Mesendoderm (in vitro differentiated cells): Measurements from ENCODE around the gene ZNF503.

Source experiments
- DNase-seq: peaks from one replicate; pipeline ENCODE4 v3.0.0; 2013
- H2AK5ac ChIP-seq: 2 replicates; pipeline ENCODE4 v1.6.1; 2013; ENCODE audit warnings: low read length, inconsistent platforms
- H2BK120ac ChIP-seq: 2 replicates; pipeline ENCODE4 v1.6.1; 2013; ENCODE audit warnings: low read depth, mild to moderate bottlenecking, low read length, moderate library complexity, mixed read lengths
- H2BK15ac ChIP-seq: replicated peaks from 2 replicates; pipeline ENCODE4 v1.6.1; 2013; ENCODE audit warnings: low read depth, mild to moderate bottlenecking, moderate library complexity
- H2BK5ac ChIP-seq: 2 replicates; pipeline ENCODE4 v1.6.1; 2013; ENCODE audit warnings: low read length, inconsistent platforms
- H3K18ac ChIP-seq: 2 replicates; pipeline ENCODE4 v1.6.1; 2013; ENCODE audit warnings: mild to moderate bottlenecking, low read length, mixed read lengths
- H3K23ac ChIP-seq: one replicate; pipeline ENCODE4 v1.6.1; 2013; ENCODE audit warnings: low read length
- H3K27ac ChIP-seq: 2 replicates; pipeline ENCODE4 v1.5.1; 2013; ENCODE audit warnings: low read depth, mild to moderate bottlenecking, inconsistent platforms, low read length, moderate library complexity
- H3K27me3 ChIP-seq: 2 replicates; pipeline ENCODE4 v1.6.1; 2013; ENCODE audit warnings: low read length, control low read depth, mild to moderate bottlenecking, inconsistent platforms; ENCODE audit not compliant: insufficient read depth, poor library complexity
- H3K36me3 ChIP-seq: 2 replicates; pipeline ENCODE4 v1.6.1; 2013; ENCODE audit warnings: low read length, inconsistent platforms; ENCODE audit not compliant: control insufficient read depth, insufficient read depth
- H3K4ac ChIP-seq: one replicate; pipeline ENCODE4 v1.6.1; 2013; ENCODE audit warnings: low read depth, mild to moderate bottlenecking, low read length, moderate library complexity
- H3K4me1 ChIP-seq: 2 replicates; pipeline ENCODE4 v1.6.1; 2013; ENCODE audit warnings: low read depth, low read length, inconsistent platforms; ENCODE audit not compliant: control insufficient read depth
- H3K4me2 ChIP-seq: 2 replicates; pipeline ENCODE4 v1.6.1; 2013; ENCODE audit warnings: low read length
- H3K4me3 ChIP-seq: 2 replicates; pipeline ENCODE4 v1.5.1; 2013; ENCODE audit warnings: mild to moderate bottlenecking, low read length
- H3K56ac ChIP-seq: one replicate; pipeline ENCODE4 v1.6.1; 2013; ENCODE audit warnings: low read length
- H3K79me1 ChIP-seq: 2 replicates; pipeline ENCODE4 v1.6.1; 2013; ENCODE audit warnings: low read length, inconsistent platforms
- H3K79me2 ChIP-seq: 2 replicates; pipeline ENCODE4 v1.6.1; 2013; ENCODE audit warnings: mild to moderate bottlenecking, low read length; ENCODE audit not compliant: control insufficient read depth, insufficient read depth
- H3K9ac ChIP-seq: 2 replicates; pipeline ENCODE4 v1.6.1; 2013; ENCODE audit warnings: low read length, inconsistent platforms
- H4K5ac ChIP-seq: one replicate; pipeline ENCODE4 v1.6.1; 2013; ENCODE audit warnings: low read length
- H4K8ac ChIP-seq: one replicate; pipeline ENCODE4 v1.6.1; 2013; ENCODE audit warnings: low read depth, mild to moderate bottlenecking, control low read depth, low read length, moderate library complexity
- WGBS: extraction: QIAGEN DNeasy Blood & Tissue Kit; methylation state at CpG from one replicate; pipeline ENCODE4 v1.1.7; 2013; ENCODE audit warnings: low lambda C conversion rate, missing lambda C conversion rate; ENCODE audit not compliant: insufficient coverage; ENCODE audit errors: extremely low coverage; 5-methylcytosine and 5-hydroxymethylcytosine counted together

Gene ZNF503

GRCh38 chr10:75395066-75395931 is 6.3 kb downstream of the ZNF503 start:
- Histone ChIP-seq H3K23ac (no peak overlapping the region), H3K27ac (no peak overlapping the region), H3K4me2 (peak overlapping the region; percentile 75), H3K27me3 (peaks cover 53% of the 10 kb centered on the region), H3K56ac (peak overlapping the region; percentile 60), H4K8ac (no peak overlapping the region), H3K9ac (peak overlapping the region; percentile 40), H2BK5ac (no peak overlapping the region), H2BK120ac (no peak overlapping the region), H2AK5ac (no peak overlapping the region), H2BK15ac (no peak overlapping the region), H3K79me2 (no peaks in the 10 kb centered on the region), H3K4me1 (no peaks in the 10 kb centered on the region), H3K79me1 (no peaks in the 10 kb centered on the region), H3K4ac (no peak overlapping the region), H3K36me3 (no peaks in the 10 kb centered on the region), H4K5ac (no peak overlapping the region), H3K18ac (no peak overlapping the region), H3K4me3 (no peak overlapping the region)
- DNase-seq = peak; percentile 59
- WGBS = no CpG with 5 or more reads among the region's 64 CpGs

- peaks cover 48% of the 10 kb centered on the region for H3K27me3 ChIP-seq
- H3K36me3 ChIP-seq = no peaks in the 10 kb centered on the region
- H2BK15ac ChIP-seq = no peak overlapping the region
- no peaks in the 10 kb centered on the region for H3K4me1 ChIP-seq
- no peaks in the 10 kb centered on the region for H3K79me1 ChIP-seq
- H2BK5ac ChIP-seq = no peak overlapping the region
- H3K4me3 ChIP-seq = no peak overlapping the region
- no peak overlapping the region for H3K18ac ChIP-seq
- H4K8ac ChIP-seq = no peak overlapping the region
- H3K4ac ChIP-seq = no peak overlapping the region
- H3K56ac ChIP-seq = no peak overlapping the region
- H3K23ac ChIP-seq = no peak overlapping the region
- H3K79me2 ChIP-seq = no peaks in the 10 kb centered on the region
- no peak overlapping the region for H3K27ac ChIP-seq
- H2BK120ac ChIP-seq = no peak overlapping the region
- H4K5ac ChIP-seq = no peak overlapping the region
- H2AK5ac ChIP-seq = no peak overlapping the region
- no peak overlapping the region for H3K9ac ChIP-seq
- no peak for DNase-seq
- WGBS = no CpG with 5 or more reads among the region's 7 CpGs
- H3K4me2 ChIP-seq = no peak overlapping the region
Observed at GRCh38 chr10:75394221-75394620, 7.3 kb downstream of the ZNF503 start.

GRCh38 chr10:75392744-75393143 is 8.8 kb downstream of the ZNF503 start:
- Histone ChIP-seq H3K4me1 (no peaks in the 10 kb centered on the region), H3K4me3 (no peak overlapping the region), H3K36me3 (no peaks in the 10 kb centered on the region), H2BK15ac (no peak overlapping the region), H3K27me3 (peaks cover 38% of the 10 kb centered on the region), H2AK5ac (no peak overlapping the region), H3K4ac (no peak overlapping the region), H3K18ac (no peak overlapping the region), H2BK5ac (no peak overlapping the region), H3K9ac (no peak overlapping the region), H3K79me1 (no peaks in the 10 kb centered on the region), H4K5ac (no peak overlapping the region), H2BK120ac (no peak overlapping the region), H3K27ac (no peak overlapping the region), H4K8ac (no peak overlapping the region), H3K79me2 (no peaks in the 10 kb centered on the region), H3K56ac (no peak overlapping the region), H3K4me2 (no peak overlapping the region), H3K23ac (no peak overlapping the region)
- DNase-seq = no peak

GRCh38 chr10:75392271-75392670 is 9.3 kb downstream of the ZNF503 start:
- Histone ChIP-seq H2BK15ac (no peak overlapping the region), H3K4me3 (no peak overlapping the region), H2AK5ac (no peak overlapping the region), H3K4me1 (no peaks in the 10 kb centered on the region), H3K18ac (no peak overlapping the region), H3K27ac (no peak overlapping the region), H3K79me2 (no peaks in the 10 kb centered on the region), H2BK120ac (no peak overlapping the region), H3K36me3 (no peaks in the 10 kb centered on the region), H3K23ac (no peak overlapping the region), H3K56ac (no peak overlapping the region), H3K27me3 (peaks cover 33% of the 10 kb centered on the region), H3K4me2 (no peak overlapping the region), H4K5ac (no peak overlapping the region), H2BK5ac (no peak overlapping the region), H3K4ac (no peak overlapping the region), H3K79me1 (no peaks in the 10 kb centered on the region), H3K9ac (no peak overlapping the region), H4K8ac (no peak overlapping the region)
- no peak for DNase-seq
- WGBS = no CpG with 5 or more reads among the region's 2 CpGs

GRCh38 chr10:75390178-75390577 is 11.4 kb downstream of the ZNF503 start:
- Histone ChIP-seq H3K9ac (no peak overlapping the region), H3K4ac (no peak overlapping the region), H4K8ac (no peak overlapping the region), H3K36me3 (no peaks in the 10 kb centered on the region), H2AK5ac (no peak overlapping the region), H2BK120ac (no peak overlapping the region), H3K27ac (no peak overlapping the region), H3K18ac (no peak overlapping the region), H3K23ac (no peak overlapping the region), H3K79me2 (no peaks in the 10 kb centered on the region), H2BK15ac (no peak overlapping the region), H3K27me3 (peaks cover 16% of the 10 kb centered on the region), H3K79me1 (no peaks in the 10 kb centered on the region), H3K4me3 (no peak overlapping the region), H3K4me2 (no peak overlapping the region), H4K5ac (no peak overlapping the region), H2BK5ac (no peak overlapping the region), H3K56ac (no peak overlapping the region), H3K4me1 (no peaks in the 10 kb centered on the region)
- DNase-seq = no peak

GRCh38 chr10:75388082-75388481 is 13.5 kb downstream of the ZNF503 start:
- H3K18ac ChIP-seq = no peak overlapping the region
- H3K4me2 ChIP-seq = no peak overlapping the region
- H3K56ac ChIP-seq = no peak overlapping the region
- no peaks in the 10 kb centered on the region for H3K79me1 ChIP-seq
- no peak overlapping the region for H2AK5ac ChIP-seq
- no peaks in the 10 kb centered on the region for H3K4me1 ChIP-seq
- WGBS = no CpG with 5 or more reads among the region's 3 CpGs
- no peak overlapping the region for H2BK15ac ChIP-seq
- no peak overlapping the region for H3K4me3 ChIP-seq
- no peak overlapping the region for H2BK120ac ChIP-seq
- no peak overlapping the region for H4K5ac ChIP-seq
- H3K23ac ChIP-seq = no peak overlapping the region
- DNase-seq = no peak
- H3K9ac ChIP-seq = no peak overlapping the region
- no peak overlapping the region for H4K8ac ChIP-seq
- H3K36me3 ChIP-seq = no peaks in the 10 kb centered on the region
- H3K79me2 ChIP-seq = no peaks in the 10 kb centered on the region
- H2BK5ac ChIP-seq = no peak overlapping the region
- H3K4ac ChIP-seq = no peak overlapping the region
- peaks cover 8% of the 10 kb centered on the region for H3K27me3 ChIP-seq
- H3K27ac ChIP-seq = no peak overlapping the region
